ENCODE measurements around the gene SGIP1.

- TF ChIP-seq CTCF (IDR thresholded peaks at IDR 0.05) (no peak), EP300 (IDR thresholded peaks at IDR 0.05) (no peak)
These were observed 99.2 kb downstream of the SGIP1 start for GRCh38 chr1:66633159-66633558.
